PC-9 (cell line): Measurements from ENCODE around the gene STARD13.
"Not testable (repeated sequence)": the region's sequence is repeated elsewhere in the genome, so short reads cannot be mapped to it uniquely, and the experiment has no call there.

Source experiments
- EZH2 ChIP-seq: fragments of 200-600 bp; sonication (generic); IDR thresholded peaks from 2 replicates; pipeline ENCODE4 v1.8.0; 2017; ENCODE audit warnings: antibody characterized with exemption, low read depth
- TF ChIP-seq, protein P1 (sequence below): fragments of 200-600 bp; sonication (generic); conservative IDR thresholded peaks from 2 replicates; pipeline ENCODE4 v1.6.1; 2017; ENCODE audit warnings: mixed run types, antibody characterized with exemption, mild to moderate bottlenecking, moderate library complexity

DNA sequence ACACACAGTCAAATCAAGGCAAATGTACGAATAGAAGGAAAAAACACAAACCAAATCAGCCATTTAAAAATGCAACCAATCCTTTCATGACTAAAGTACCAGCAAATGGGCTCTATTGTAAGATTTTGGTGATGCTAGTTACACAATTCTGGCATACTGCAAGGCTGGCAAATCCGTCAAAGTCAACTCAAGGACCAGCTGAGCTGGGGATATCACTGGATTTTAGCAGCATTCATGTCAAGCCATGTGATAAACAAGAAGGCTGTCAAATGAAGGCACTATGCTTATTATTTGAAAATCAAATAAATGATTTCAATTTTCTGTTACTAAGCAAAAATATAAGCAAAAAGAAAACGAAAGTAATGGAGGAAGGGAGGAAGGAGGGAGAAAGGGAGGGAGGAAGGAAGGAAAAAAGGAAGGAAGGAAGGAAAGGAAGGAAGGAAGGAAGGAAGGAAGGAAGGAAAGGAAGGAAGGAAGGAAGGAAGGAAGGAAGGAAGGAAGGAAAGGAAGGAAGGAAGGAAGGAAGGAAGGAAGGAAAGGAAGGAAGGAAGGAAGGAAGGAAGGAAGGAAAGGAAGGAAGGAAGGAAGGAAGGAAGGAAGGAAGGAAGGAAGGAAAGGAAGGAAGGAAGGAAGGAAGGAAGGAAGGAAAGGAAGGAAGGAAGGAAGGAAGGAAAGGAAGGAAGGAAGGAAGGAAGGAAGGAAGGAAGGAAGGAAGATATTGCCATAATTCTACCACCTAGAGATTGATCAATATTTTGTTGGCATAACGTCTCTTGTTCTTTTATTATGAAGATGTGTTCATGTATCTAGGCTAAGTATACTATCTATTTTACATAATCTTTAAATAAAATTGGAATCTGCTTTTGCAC is 108.0 kb downstream of the STARD13 start:
- TF ChIP-seq, protein P1, sequence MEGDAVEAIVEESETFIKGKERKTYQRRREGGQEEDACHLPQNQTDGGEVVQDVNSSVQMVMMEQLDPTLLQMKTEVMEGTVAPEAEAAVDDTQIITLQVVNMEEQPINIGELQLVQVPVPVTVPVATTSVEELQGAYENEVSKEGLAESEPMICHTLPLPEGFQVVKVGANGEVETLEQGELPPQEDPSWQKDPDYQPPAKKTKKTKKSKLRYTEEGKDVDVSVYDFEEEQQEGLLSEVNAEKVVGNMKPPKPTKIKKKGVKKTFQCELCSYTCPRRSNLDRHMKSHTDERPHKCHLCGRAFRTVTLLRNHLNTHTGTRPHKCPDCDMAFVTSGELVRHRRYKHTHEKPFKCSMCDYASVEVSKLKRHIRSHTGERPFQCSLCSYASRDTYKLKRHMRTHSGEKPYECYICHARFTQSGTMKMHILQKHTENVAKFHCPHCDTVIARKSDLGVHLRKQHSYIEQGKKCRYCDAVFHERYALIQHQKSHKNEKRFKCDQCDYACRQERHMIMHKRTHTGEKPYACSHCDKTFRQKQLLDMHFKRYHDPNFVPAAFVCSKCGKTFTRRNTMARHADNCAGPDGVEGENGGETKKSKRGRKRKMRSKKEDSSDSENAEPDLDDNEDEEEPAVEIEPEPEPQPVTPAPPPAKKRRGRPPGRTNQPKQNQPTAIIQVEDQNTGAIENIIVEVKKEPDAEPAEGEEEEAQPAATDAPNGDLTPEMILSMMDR = not testable (repeated sequence)
- TF ChIP-seq EZH2 = not testable (repeated sequence)
